SK-N-SH (cell line): ENCODE data around the gene NUDT12.

Source experiments
- CTCF ChIP-seq: fragments of 200-600 bp; sonication (generic); IDR thresholded peaks from 2 replicates; pipeline ENCODE4 v1.6.1; 2017; ENCODE audit warnings: antibody characterized with exemption, mild to moderate bottlenecking, moderate library complexity
- ELF1 ChIP-seq: IDR thresholded peaks from 2 replicates; pipeline ENCODE4 v1.4.0; 2012
- MAX ChIP-seq: IDR thresholded peaks from 2 replicates; pipeline ENCODE4 v1.4.0; 2012; ENCODE audit warnings: low read depth
- NFIC ChIP-seq: IDR thresholded peaks from 2 replicates; pipeline ENCODE4 v1.4.0; 2012; ENCODE audit warnings: borderline replicate concordance
- POLR2AphosphoS5 ChIP-seq: IDR thresholded peaks from 2 replicates; pipeline ENCODE4 v1.6.1; 2012; ENCODE audit warnings: low read depth, low read length
- RFX5 ChIP-seq: IDR thresholded peaks from 2 replicates; pipeline ENCODE4 v1.6.1; 2012; ENCODE audit warnings: mild to moderate bottlenecking, improper control_type of control experiment, low read length
- TF ChIP-seq, protein P1 (sequence below): IDR thresholded peaks from 2 replicates; pipeline ENCODE4 v1.6.1; 2012; ENCODE audit warnings: mild to moderate bottlenecking, low read depth, low read length, moderate library complexity

- TF ChIP-seq, protein P1, sequence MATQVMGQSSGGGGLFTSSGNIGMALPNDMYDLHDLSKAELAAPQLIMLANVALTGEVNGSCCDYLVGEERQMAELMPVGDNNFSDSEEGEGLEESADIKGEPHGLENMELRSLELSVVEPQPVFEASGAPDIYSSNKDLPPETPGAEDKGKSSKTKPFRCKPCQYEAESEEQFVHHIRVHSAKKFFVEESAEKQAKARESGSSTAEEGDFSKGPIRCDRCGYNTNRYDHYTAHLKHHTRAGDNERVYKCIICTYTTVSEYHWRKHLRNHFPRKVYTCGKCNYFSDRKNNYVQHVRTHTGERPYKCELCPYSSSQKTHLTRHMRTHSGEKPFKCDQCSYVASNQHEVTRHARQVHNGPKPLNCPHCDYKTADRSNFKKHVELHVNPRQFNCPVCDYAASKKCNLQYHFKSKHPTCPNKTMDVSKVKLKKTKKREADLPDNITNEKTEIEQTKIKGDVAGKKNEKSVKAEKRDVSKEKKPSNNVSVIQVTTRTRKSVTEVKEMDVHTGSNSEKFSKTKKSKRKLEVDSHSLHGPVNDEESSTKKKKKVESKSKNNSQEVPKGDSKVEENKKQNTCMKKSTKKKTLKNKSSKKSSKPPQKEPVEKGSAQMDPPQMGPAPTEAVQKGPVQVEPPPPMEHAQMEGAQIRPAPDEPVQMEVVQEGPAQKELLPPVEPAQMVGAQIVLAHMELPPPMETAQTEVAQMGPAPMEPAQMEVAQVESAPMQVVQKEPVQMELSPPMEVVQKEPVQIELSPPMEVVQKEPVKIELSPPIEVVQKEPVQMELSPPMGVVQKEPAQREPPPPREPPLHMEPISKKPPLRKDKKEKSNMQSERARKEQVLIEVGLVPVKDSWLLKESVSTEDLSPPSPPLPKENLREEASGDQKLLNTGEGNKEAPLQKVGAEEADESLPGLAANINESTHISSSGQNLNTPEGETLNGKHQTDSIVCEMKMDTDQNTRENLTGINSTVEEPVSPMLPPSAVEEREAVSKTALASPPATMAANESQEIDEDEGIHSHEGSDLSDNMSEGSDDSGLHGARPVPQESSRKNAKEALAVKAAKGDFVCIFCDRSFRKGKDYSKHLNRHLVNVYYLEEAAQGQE, result no peak
- TF ChIP-seq NFIC, result no peak
- no peak for TF ChIP-seq POLR2AphosphoS5
- no peak for TF ChIP-seq MAX
- TF ChIP-seq RFX5, result no peak
- no peak for TF ChIP-seq CTCF
- TF ChIP-seq ELF1, result no peak
Measured at GRCh38 chr5:103511554-103511885, 51.1 kb downstream of the NUDT12 start.
